Measurements from ENCODE around the gene ACBD4.

DNA sequence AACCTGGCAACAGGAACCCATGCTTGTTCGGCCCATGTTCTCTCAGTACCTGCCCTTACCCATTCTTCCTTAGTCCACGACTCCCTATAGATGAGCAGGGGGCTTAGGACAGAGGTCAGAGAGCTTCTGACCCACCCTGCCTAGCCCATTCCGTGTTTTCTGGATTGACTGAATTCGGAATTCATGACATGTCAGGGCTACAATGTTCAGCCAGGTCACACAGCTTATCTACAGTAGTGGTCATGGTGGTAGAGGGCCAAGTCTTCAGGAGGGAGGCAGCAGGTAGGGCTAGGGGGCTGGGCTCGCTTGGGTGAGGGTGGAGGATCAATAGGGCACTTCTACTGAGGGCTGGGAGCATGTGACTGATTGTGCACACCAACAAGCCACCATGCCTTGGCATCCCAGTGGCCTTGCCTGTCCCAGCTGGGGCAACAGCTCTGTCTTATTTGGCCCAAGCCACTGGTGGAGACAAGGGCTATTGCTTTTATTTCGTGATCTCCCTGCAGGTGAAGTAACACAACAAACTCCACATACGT is 29.3 kb downstream of the ACBD4 start:
- TF ChIP-seq EZH2 (IDR thresholded peaks at IDR 0.05; ENCODE audit: insufficient read depth, poor library complexity, severe bottlenecking) (no peak), EZH2phosphoT487 (IDR thresholded peaks at IDR 0.05; ENCODE audit: insufficient read depth, low read depth) (no peak)

Data from GM23248 (cell line).